HG02759 (cell line): Measurements from ENCODE around the gene HNRNPH1.

Experiments
- ATAC-seq: cut with Tn5 transposase; IDR thresholded peaks from one replicate; pipeline ENCODE4 v1.9.1; 2021; ENCODE audit warnings: mild to moderate bottlenecking, moderate library complexity; ENCODE audit not compliant: unreplicated experiment

HNRNPH1 gene

GRCh38 chr5:179606071-179606909 is 17.2 kb downstream of the HNRNPH1 start:
- no peak for ATAC-seq

GRCh38 chr5:179605026-179605833 is 18.2 kb downstream of the HNRNPH1 start:
- ATAC-seq = no peak

- ATAC-seq = no peak
Observed at GRCh38 chr5:179603308-179603707, 20.2 kb downstream of the HNRNPH1 start.

- ATAC-seq = no peak
Observed at GRCh38 chr5:179601871-179602625, 21.4 kb downstream of the HNRNPH1 start.

- ATAC-seq = no peak
Observed at GRCh38 chr5:179599973-179600372, 23.5 kb downstream of the HNRNPH1 start.

- ATAC-seq = no peak
Observed at GRCh38 chr5:179599566-179599965, 23.9 kb downstream of the HNRNPH1 start.

GRCh38 chr5:179599100-179599499 is 24.4 kb downstream of the HNRNPH1 start:
- no peak for ATAC-seq

GRCh38 chr5:179596421-179596820 is 27.1 kb downstream of the HNRNPH1 start:
- ATAC-seq = no peak

- ATAC-seq = no peak
Observed at GRCh38 chr5:179595916-179596315, 27.6 kb downstream of the HNRNPH1 start.

- ATAC-seq = no peak
Observed at GRCh38 chr5:179588166-179588565, 35.3 kb downstream of the HNRNPH1 start.

GRCh38 chr5:179585941-179586401 is 37.5 kb downstream of the HNRNPH1 start:
- ATAC-seq = no peak

GRCh38 chr5:179577286-179577960 is 46.0 kb downstream of the HNRNPH1 start:
- no peak for ATAC-seq

GRCh38 chr5:179572386-179572785 is 51.1 kb downstream of the HNRNPH1 start:
- ATAC-seq = no peak

- no peak for ATAC-seq
Observed at GRCh38 chr5:179568721-179569120, 54.8 kb downstream of the HNRNPH1 start.

- no peak for ATAC-seq
Observed at GRCh38 chr5:179564526-179564925, 58.9 kb downstream of the HNRNPH1 start.
